Breast epithelium (tissue), 3 donors: ENCODE measurements around the gene FKBP6.

ENCODE experiments used
- CTCF ChIP-seq, 3 donors: fragments of 450-650 bp; IDR thresholded peaks; one replicate each; pipeline ENCODE4 v1.5.1; 2016 to 2017; ENCODE audit warnings: antibody characterized with exemption in 3 of 3, mild to moderate bottlenecking in 3 of 3, moderate library complexity in 3 of 3
- POLR2A ChIP-seq: fragments of 450-650 bp; IDR thresholded peaks from one replicate; pipeline ENCODE4 v1.6.1; 2016; ENCODE audit warnings: antibody characterized with exemption, mild to moderate bottlenecking, moderate library complexity

DNA sequence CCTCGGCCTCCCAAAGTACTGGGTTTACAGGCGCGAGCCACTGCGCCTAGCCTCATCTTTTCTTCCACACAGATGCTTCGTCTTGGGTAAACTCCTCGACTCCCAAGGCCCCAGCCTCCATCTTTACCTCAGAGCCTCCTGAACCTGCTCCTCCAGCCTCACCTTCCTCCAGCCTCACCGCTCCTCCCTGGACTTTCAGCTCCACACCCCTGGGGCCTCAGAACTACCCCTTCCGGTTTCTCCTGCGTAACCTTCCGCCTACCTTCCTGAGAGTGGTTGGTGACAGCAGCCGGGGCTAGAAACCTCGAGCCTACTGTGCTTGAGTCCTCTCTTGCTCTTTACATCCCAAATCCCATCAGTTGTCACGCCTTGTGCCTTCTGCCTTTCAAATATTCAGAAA, 45.8 kb downstream of the FKBP6 start:
- TF ChIP-seq POLR2A (no peak), CTCF (IDR thresholded peaks at IDR 0.05) (no peak)
